BJ (cell line): ENCODE results near the gene ERF. TPM values are rescaled to one million over a fixed set of nuclear protein-coding genes. Genes with fewer than 3 reads are reported as not detected.

Source experiments
- CTCF ChIA-PET: fragments of 350-600 bp; formaldehyde crosslinking; extraction: SDS; loops from one replicate; lab custom pipeline; 2021; ENCODE audit warnings: antibody characterized with exemption, inconsistent platforms; lab: Yijun Ruan, JAX
- POLR2A ChIA-PET: fragments of 300-600 bp; sonication (Branson Sonifier 250); formaldehyde crosslinking; extraction: SDS; loops from one replicate; lab custom pipeline; 2021; ENCODE audit warnings: antibody characterized with exemption; lab: Charles Lee
- DNase-seq: peaks from one replicate; pipeline ENCODE4 v3.0.0-alpha.2; 2011; ENCODE audit warnings: low read depth
- H3K27me3 ChIP-seq: 2 replicates; pipeline ENCODE4 v1.6.0; 2011; ENCODE audit warnings: low read length; ENCODE audit not compliant: control insufficient read depth, insufficient read depth
- H3K36me3 ChIP-seq: 2 replicates; pipeline ENCODE4 v1.5.1; 2011; ENCODE audit warnings: low read length; ENCODE audit not compliant: control insufficient read depth, insufficient read depth
- H3K4me3 ChIP-seq: 2 replicates; pipeline ENCODE4 v1.5.1; 2011; ENCODE audit warnings: low read depth, mild to moderate bottlenecking, control low read depth, low read length
- CTCF ChIP-seq: IDR thresholded peaks from 2 replicates; pipeline ENCODE4 v1.5.1; 2011; ENCODE audit warnings: low read depth, mild to moderate bottlenecking, control low read depth, inconsistent platforms, low read length, moderate library complexity; ENCODE audit not compliant: insufficient read depth
- polyA plus RNA-seq: library from polyadenylated mRNA; depleted of rRNA; stranded (reverse); fragments of >200 nt; gene quantifications from 2 replicates; pipeline ENCODE4 v1.2.3, GENCODE V29; 2011

Gene ERF
- polyA plus RNA-seq, 1 experiment, result 51.4 TPM

- Histone ChIP-seq H3K27me3 (no peaks in the 10 kb centered on the region), H3K36me3 (peaks cover 28% of the 10 kb centered on the region), H3K4me3 (peak overlapping the region; percentile 66)
- CTCF ChIA-PET, result interaction anchor here (1.0 to 2.2 kb wide), 6 partner anchors 10 to 68 kb away, joined by 3 to 11 read pairs (median 4); partner anchors contain the start of gene GSK3A
- no peak for DNase-seq
- POLR2A ChIA-PET, result no interaction called here
- TF ChIP-seq CTCF, result no peak
Measured at GRCh38 chr19:42284591-42285341, 29.8 kb upstream of the ERF start.

GRCh38 chr19:42284066-42284501 lies 29.2 kb upstream of the ERF start:
- H3K27me3 ChIP-seq, result no peaks in the 10 kb centered on the region
- TF ChIP-seq CTCF, result no peak
- H3K36me3 ChIP-seq, result peaks cover 22% of the 10 kb centered on the region
- H3K4me3 ChIP-seq, result peak overlapping the region; percentile 66
- DNase-seq, result no peak
- POLR2A ChIA-PET, result no interaction called here
- CTCF ChIA-PET, result interaction anchor here (0.6 to 2.0 kb wide), 6 partner anchors 12 to 151 kb away, joined by 3 to 11 read pairs (median 4); partner anchors contain the start of gene GSK3A

GRCh38 chr19:42283188-42284065 lies 28.5 kb upstream of the ERF start:
- DNase-seq, result peak; percentile 60
- Histone ChIP-seq H3K36me3 (peaks cover 15% of the 10 kb centered on the region), H3K27me3 (no peaks in the 10 kb centered on the region), H3K4me3 (peak overlapping the region; percentile 66)
- POLR2A ChIA-PET, result no interaction called here
- no peak for TF ChIP-seq CTCF
- CTCF ChIA-PET, result interaction anchor here (0.6 to 7.4 kb wide), 5 partner anchors 13 to 151 kb away, joined by 3 to 135 read pairs (median 11); partner anchors contain the start of gene GSK3A

GRCh38 chr19:42282819-42283187 lies 27.9 kb upstream of the ERF start:
- DNase-seq, result no peak
- ChIA-PET CTCF (interaction anchor here (5.6 to 7.4 kb wide), 2 partner anchors 33 to 38 kb away, joined by 42 to 135 read pairs; partner anchors contain the start of gene GSK3A), POLR2A (interaction anchor here (0.5 kb wide), 1 partner anchor 48 kb away, joined by 3 read pairs; no protein-coding TSS in a partner anchor)
- no peak for TF ChIP-seq CTCF
- Histone ChIP-seq H3K27me3 (no peaks in the 10 kb centered on the region), H3K4me3 (no peak overlapping the region), H3K36me3 (peaks cover 11% of the 10 kb centered on the region)
